Kidney (tissue), 14 donors: ENCODE measurements around the gene MAP3K7CL. TPM values are rescaled to one million over a fixed set of nuclear protein-coding genes. Genes with fewer than 3 reads are reported as not detected.

Experiments used
- DNase-seq, 5 donors: peaks; one replicate each; pipeline ENCODE4 v3.0.0-alpha.2; 2013 to 2020
- FAIRE-seq: peaks from 2 replicates; lab custom pipeline; 2012; peaks lifted over from hg19 to GRCh38; lab: Jason Lieb, UNC
- H3K27ac ChIP-seq, 2 donors: one replicate each; pipeline ENCODE4 v1.7.0; 2013; ENCODE audit warnings: low read depth in 2 of 2, low read length in 2 of 2, inconsistent platforms in 1 of 2
- H3K27me3 ChIP-seq: one replicate; pipeline ENCODE4 v1.7.1; 2013; ENCODE audit warnings: low read length, inconsistent platforms; ENCODE audit not compliant: control insufficient read depth, insufficient read depth
- H3K36me3 ChIP-seq, 3 donors: one replicate each; pipeline versions ENCODE4 v1.7.0 to v1.7.1; 2013; ENCODE audit warnings: low read length in 3 of 3, control low read depth in 1 of 3, inconsistent platforms in 1 of 3; ENCODE audit not compliant: insufficient read depth in 3 of 3, control insufficient read depth in 2 of 3
- H3K4me1 ChIP-seq, 3 donors: one replicate each; pipeline versions ENCODE4 v1.7.0 to v1.7.1; 2013; ENCODE audit warnings: low read length in 3 of 3, inconsistent platforms in 1 of 3, low read depth in 1 of 3; ENCODE audit not compliant: control insufficient read depth in 2 of 3, insufficient read depth in 2 of 3
- H3K4me3 ChIP-seq, 3 donors: one replicate each; pipeline versions ENCODE4 v1.7.0 to v1.8.1; 2013; ENCODE audit warnings: low read length in 3 of 3, control low read depth in 1 of 3, inconsistent platforms in 1 of 3
- H3K9ac ChIP-seq, 3 donors: one replicate each; pipeline versions ENCODE4 v1.7.0 to v1.7.1; 2013; ENCODE audit warnings: low read length in 3 of 3, control low read depth in 1 of 3, inconsistent platforms in 1 of 3
- H3K9me3 ChIP-seq, 3 donors: one replicate each; pipeline versions ENCODE4 v1.7.0 to v1.7.1; 2013; ENCODE audit warnings: low read length in 3 of 3, control low read depth in 1 of 3, inconsistent platforms in 1 of 3; ENCODE audit not compliant: control insufficient read depth in 2 of 3, insufficient read depth in 1 of 3
- CTCF ChIP-seq: IDR thresholded peaks from 3 replicates; pipeline ENCODE4 v1.5.1; 2012; ENCODE audit warnings: mild to moderate bottlenecking, moderate library complexity, borderline replicate concordance; ENCODE audit not compliant: insufficient read depth; ENCODE audit errors: extremely low read depth
- intact Hi-C: fragments of 100-400 bp; cut with DNase I; formaldehyde crosslinking; loops from one replicate; pipeline ENCODE4 v1.11.1; 2022
- polyA plus RNA-seq: library from polyadenylated mRNA; stranded (reverse); fragments of 350-450 nt; fragmentation: Illumina TruSeq; extraction: RNeasy Lipid Tissue Mini Kit (QIAGEN cat#74804); gene quantifications from one replicate; pipeline ENCODE4 v1.2.3, GENCODE V29; 2014; ENCODE audit warnings: low read depth, low replicate concordance; ENCODE audit not compliant: insufficient read depth
- total RNA-seq: library from RNA; stranded (reverse); fragmentation: NEBNext Ultra II Directional; extraction: Animal tissue kit (Norgen Biotek cat#: 25700); gene quantifications from one replicate; pipeline ENCODE4 v1.2.1, GENCODE V29; 2021
- donor health status: control.
- donor health status: control.
- donor health status: control.
- donor health status: control.
- donor health status: control.
- donor health status: DM: yes; HTN: yes; CAD: no.
- donor health status: Normal renal cell carcinoma (clear cell type).

The MAP3K7CL gene
- total and polyA plus RNA-seq, 2 donors from 2014 or later = 5.4 to 12.7 TPM

GRCh38 chr21:29114765-29115500, 15.5 kb upstream of the MAP3K7CL start:
- intact Hi-C loops = no loop called here
- no peaks in the 10 kb centered on the region for H3K27me3 ChIP-seq
- no peaks in the 10 kb centered on the region for H3K9me3 ChIP-seq
- no peaks in the 10 kb centered on the region for H3K4me1 ChIP-seq
- H3K9ac ChIP-seq = no peak overlapping the region
- TF ChIP-seq CTCF = no peak
- H3K4me3 ChIP-seq = no peak overlapping the region
- H3K36me3 ChIP-seq = no peaks in the 10 kb centered on the region
- FAIRE-seq (no peak), DNase-seq (no peak)
- H3K27ac ChIP-seq = no peak overlapping the region

DNA sequence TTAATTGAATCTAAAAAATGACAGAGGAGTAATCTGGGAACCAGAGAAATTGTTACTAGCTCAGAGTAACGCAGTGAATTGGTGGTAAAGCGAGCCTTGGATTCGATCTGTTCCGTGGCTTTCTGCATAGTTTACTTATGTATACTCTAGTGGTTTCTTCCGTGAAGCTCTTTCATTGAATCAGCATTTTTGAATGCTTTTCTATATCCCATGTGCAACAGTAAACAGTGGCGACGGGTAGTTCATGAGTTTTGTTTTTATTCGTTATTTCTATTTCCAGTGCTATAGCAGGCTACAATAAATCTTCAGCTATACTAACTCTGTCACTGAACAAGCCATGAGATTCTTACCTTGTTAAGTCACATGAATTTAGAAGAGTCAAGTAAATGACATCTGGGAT, 14.5 kb upstream of the MAP3K7CL start:
- H3K36me3 ChIP-seq = no peaks in the 10 kb centered on the region
- H3K4me1 ChIP-seq = no peaks in the 10 kb centered on the region
- no peak overlapping the region for H3K9ac ChIP-seq
- H3K9me3 ChIP-seq = no peaks in the 10 kb centered on the region
- H3K4me3 ChIP-seq = no peak overlapping the region
- no peaks in the 10 kb centered on the region for H3K27me3 ChIP-seq
- intact Hi-C loops = no loop called here
- no peak for TF ChIP-seq CTCF
- FAIRE-seq (no peak), DNase-seq (no peak)
- no peak overlapping the region for H3K27ac ChIP-seq

GRCh38 chr21:29117372-29117955, 13.0 kb upstream of the MAP3K7CL start:
- Histone ChIP-seq H3K4me1 (no peaks in the 10 kb centered on the region), H3K9ac (no peak overlapping the region), H3K9me3 (no peaks in the 10 kb centered on the region), H3K36me3 (no peaks in the 10 kb centered on the region), H3K27me3 (no peaks in the 10 kb centered on the region), H3K27ac (no peak overlapping the region), H3K4me3 (no peak overlapping the region)
- TF ChIP-seq CTCF = no peak
- DNase-seq (no peak), FAIRE-seq (no peak)
- intact Hi-C loops = no loop called here

GRCh38 chr21:29121759-29122158, 8.7 kb upstream of the MAP3K7CL start:
- H3K4me3 ChIP-seq = no peak overlapping the region
- no peak for TF ChIP-seq CTCF
- FAIRE-seq (no peak), DNase-seq (no peak)
- no peak overlapping the region for H3K27ac ChIP-seq
- intact Hi-C loops = no loop called here
- no peaks in the 10 kb centered on the region for H3K27me3 ChIP-seq
- H3K9me3 ChIP-seq = no peaks in the 10 kb centered on the region
- no peaks in the 10 kb centered on the region for H3K4me1 ChIP-seq
- H3K36me3 ChIP-seq = no peaks in the 10 kb centered on the region
- H3K9ac ChIP-seq = no peak overlapping the region
